NCI-H2081 (cell line): ENCODE measurements around the gene PLS3.

Experiments used
- DNase-seq, 2 experiments: peaks; one replicate each; lab custom pipeline; 2025; lab: John Stamatoyannopoulos, UW

PLS3 gene

DNA sequence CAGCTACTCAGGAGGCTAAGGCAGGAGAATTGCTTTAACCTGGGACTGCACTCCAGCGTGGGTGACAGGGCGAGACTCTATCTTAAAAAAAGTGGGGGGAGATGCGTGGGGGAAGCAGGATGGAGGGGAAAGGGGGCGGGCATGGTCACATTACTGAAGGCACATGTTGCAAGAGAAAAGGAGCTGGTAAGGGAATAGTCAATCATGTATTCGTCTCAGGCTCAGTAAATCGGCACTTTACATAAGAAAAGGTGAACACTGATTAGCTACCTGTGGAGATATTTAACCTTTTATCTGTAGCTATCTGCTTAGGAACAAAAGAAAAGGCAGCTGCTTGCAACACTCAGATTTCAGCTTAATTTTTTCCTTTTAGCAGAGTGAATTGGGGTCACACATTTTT is 132.5 kb downstream of the PLS3 start:
- no peak for DNase-seq

DNA sequence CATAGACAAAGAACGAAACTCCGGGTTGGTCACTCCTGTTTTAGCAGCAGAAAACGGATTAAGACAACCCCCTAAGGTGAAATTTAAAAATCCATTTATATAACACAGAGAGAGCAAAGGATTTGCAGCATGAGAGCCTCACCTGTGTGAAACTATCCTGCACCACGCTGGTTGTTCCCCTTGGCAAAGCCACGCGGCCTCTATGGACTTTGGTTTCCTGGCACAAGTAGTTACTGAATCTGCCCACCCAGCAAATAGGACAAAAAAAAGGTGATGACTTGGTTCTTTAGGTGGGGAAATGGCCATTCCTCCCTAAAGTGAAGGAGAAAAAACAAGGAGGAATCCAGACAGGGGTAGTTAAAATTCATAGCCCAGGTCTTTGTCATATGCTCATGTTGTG is 133.1 kb downstream of the PLS3 start:
- no peak for DNase-seq

DNA sequence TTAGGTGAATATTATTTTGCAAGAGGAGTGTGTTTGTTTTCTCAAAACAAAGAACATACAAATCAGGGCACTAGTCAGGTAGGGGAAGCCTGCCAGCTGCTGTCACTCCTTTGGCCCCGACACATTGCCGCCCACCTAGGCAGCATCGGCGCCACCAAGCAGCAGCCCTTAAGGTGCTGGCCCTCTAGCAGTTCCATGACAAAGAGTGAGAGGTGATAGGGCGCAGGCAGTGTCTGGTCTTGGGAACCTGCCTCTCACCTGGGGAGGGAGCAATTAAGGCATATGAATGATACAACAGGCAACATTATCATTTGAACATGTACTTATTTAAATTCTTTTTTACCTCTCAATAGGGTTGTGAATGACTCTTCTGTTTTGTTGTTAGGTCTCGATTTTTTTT is 135.1 kb downstream of the PLS3 start:
- no peak for DNase-seq

DNA sequence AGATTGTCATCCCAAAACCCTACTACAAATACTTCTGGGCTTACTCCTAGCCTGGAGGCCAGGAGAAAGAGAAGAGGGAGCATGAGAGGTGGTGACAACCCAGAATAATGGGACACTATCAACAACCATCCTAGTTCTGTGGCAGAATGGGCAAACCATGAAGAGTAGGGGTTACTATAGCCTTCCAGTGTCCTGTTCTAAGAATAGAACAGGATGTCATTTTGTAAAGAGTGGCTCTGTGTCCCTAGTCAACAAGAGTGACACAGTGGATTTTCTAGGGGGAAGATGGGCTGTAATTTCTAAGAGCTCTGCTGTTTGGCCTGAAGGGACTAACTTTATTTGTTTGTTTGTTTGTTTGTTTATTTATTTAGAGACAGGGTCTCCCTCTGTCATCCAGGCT is 136.0 kb downstream of the PLS3 start:
- no peak for DNase-seq

DNA sequence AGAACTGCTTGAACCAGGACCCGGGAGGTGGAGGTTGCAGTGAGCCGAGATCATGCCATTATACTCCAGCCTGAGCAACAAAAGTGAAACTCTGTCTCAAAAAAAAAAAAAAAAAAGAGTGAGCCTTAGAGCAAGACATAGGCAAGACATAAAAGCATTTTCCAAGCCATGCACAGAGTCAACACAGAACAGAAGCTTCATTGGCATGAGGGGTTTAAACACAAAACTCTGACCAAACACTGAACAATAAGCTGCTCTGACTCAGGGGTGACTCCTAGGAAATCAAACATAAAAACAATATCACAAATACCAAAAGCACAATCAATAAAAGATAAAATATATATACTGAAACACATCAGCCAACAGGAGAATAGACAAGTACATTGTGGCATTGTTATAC is 136.8 kb downstream of the PLS3 start:
- no peak for DNase-seq
